Measurements from ENCODE around the gene PRAMEF27. TPM values are rescaled to one million over a fixed set of nuclear protein-coding genes. Genes with fewer than 3 reads are reported as not detected.

The PRAMEF27 gene
- total RNA-seq = not detected in 2 replicates

DNA sequence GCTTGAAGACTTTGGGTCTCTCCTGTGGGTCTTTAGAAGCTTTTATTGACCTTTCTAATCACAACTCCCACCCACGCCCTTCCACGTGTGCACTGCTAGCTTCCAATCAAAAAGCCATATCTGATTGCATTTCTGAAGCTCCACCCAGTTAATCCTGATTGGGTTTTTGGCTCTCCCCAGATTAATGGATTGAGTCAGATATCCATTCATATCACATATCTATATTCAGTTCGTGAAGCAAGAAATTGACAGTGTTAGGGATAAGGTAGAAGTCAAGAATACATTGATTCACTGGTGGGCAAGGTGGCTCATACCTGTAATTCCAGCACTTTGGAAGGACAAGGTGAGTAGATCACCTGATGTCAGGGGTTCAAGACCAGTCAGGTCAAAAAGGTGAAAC lies at the start of gene PRAMEF27:
TSS of gene PRAMEF27 (minus strand) at position 101 of the 400 bp plus-strand sequence. CDS start 2,916 bp downstream, outside the sequence.

DNA sequence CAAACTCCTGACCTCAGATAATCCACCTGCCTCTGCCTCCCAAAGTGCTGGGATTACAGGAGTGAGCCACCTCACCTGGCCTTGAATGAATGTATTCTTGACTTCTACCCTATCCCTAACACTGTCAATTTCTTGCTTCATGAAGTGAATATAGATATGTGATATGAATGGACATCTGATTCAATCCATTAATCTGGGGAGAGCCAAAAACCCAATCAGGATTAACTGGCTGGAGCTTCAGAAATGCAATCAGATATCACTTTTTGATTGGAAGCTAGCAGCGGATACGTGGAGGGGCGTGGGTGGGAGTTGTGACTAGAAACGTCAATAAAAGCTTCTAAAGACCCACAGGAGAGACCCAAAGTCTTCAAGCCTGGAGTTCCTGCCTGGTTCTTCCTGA lies 14.1 kb upstream of the PRAMEF27 start, which contains the start of gene PRAMEF25:
TSS of gene PRAMEF25 (plus strand) at position 301 of the 400 bp plus-strand sequence. CDS start 2,920 bp downstream, outside the sequence.

Other genes starting within 250 kb of the PRAMEF27 start
- gene PRAMEF11, start 225.2 kb downstream of the PRAMEF27 start, total RNA-seq = not detected in 2 replicates
- gene HNRNPCL1, start 207.9 kb downstream of the PRAMEF27 start, total RNA-seq = not detected in 2 replicates
- gene PRAMEF2, start 199.5 kb downstream of the PRAMEF27 start, total RNA-seq = not detected in 2 replicates
- gene PRAMEF4, start 170.4 kb downstream of the PRAMEF27 start, total RNA-seq = not detected in 2 replicates
- gene PRAMEF10, start 158.3 kb downstream of the PRAMEF27 start, total RNA-seq = not detected in 2 replicates
- gene PRAMEF7, start 140.0 kb downstream of the PRAMEF27 start, total RNA-seq = not detected in 2 replicates
- not detected in 2 replicates for gene PRAMEF6, start 109.0 kb downstream of the PRAMEF27 start, total RNA-seq
- gene HNRNPCL3, start 4.2 kb upstream of the PRAMEF27 start, total RNA-seq = not detected in 2 replicates
- not detected in 2 replicates for gene PRAMEF25, start 14.2 kb upstream of the PRAMEF27 start, total RNA-seq
- gene HNRNPCL2, start 60.3 kb upstream of the PRAMEF27 start, total RNA-seq = not detected in 2 replicates
- not detected in 2 replicates for gene PRAMEF26, start 99.4 kb upstream of the PRAMEF27 start, total RNA-seq
- gene HNRNPCL4, start 109.1 kb upstream of the PRAMEF27 start, total RNA-seq = not detected in 2 replicates
- not detected in 2 replicates for gene PRAMEF9, start 115.3 kb upstream of the PRAMEF27 start, total RNA-seq
- gene PRAMEF13, start 144.8 kb upstream of the PRAMEF27 start, total RNA-seq = not detected in 2 replicates
- gene PRAMEF18, start 169.6 kb upstream of the PRAMEF27 start, total RNA-seq = not detected in 2 replicates
- gene PRAMEF5, start 197.6 kb upstream of the PRAMEF27 start, total RNA-seq = not detected in 2 replicates
- not detected in 2 replicates for gene PRAMEF8, start 228.6 kb upstream of the PRAMEF27 start, total RNA-seq
- gene PRAMEF33, start 247.0 kb upstream of the PRAMEF27 start, total RNA-seq = not detected in 2 replicates